OCI-LY7 (cell line): ENCODE measurements around the gene PLD1. TPM values are rescaled to one million over a fixed set of nuclear protein-coding genes. Genes with fewer than 3 reads are reported as not detected.

Experiments used
- BruUV-seq: library from RNA; stranded (reverse); fragments of 400-500 nt; replicated peaks from 2 replicates; lab custom pipeline; 2021; lab: Mats Ljungman, UMichigan
- CTCF ChIA-PET: fragments of 300-600 bp; sonication (Branson Sonifier 250); formaldehyde crosslinking; loops from one replicate; lab custom pipeline; 2022; ENCODE audit warnings: antibody characterized with exemption; ENCODE audit not compliant: unreplicated experiment; lab: Charles Lee
- POLR2A ChIA-PET: fragments of 300-600 bp; sonication (Branson Sonifier 250); formaldehyde crosslinking; loops from one replicate; lab custom pipeline; 2022; ENCODE audit warnings: antibody characterized with exemption; lab: Charles Lee
- DNase-seq: peaks from one replicate; pipeline ENCODE4 v3.0.0-alpha.2; 2015; ENCODE audit warnings: low spot score
- H2AFZ ChIP-seq: fragments of 200-600 bp; sonication (generic), shearing (Covaris generic); 2 replicates; pipeline ENCODE4 v1.6.1; 2014; ENCODE audit warnings: mild to moderate bottlenecking, antibody characterized with exemption, low read length, moderate library complexity
- H3K27ac ChIP-seq: fragments of 200-600 bp; sonication (generic); 2 replicates; pipeline ENCODE4 v1.5.1; 2014; ENCODE audit warnings: mixed run types, low read depth, mild to moderate bottlenecking, moderate library complexity, low read length, inconsistent platforms; ENCODE audit not compliant: poor library complexity, severe bottlenecking
- H3K36me3 ChIP-seq: fragments of 200-600 bp; sonication (generic); 2 replicates; pipeline ENCODE4 v1.6.1; 2014; ENCODE audit warnings: mild to moderate bottlenecking, antibody characterized with exemption, low read length, moderate library complexity, mixed read lengths; ENCODE audit not compliant: insufficient read depth
- H3K4me1 ChIP-seq: fragments of 200-600 bp; sonication (generic); 2 replicates; pipeline ENCODE4 v1.5.1; 2014; ENCODE audit warnings: mild to moderate bottlenecking, low read length; ENCODE audit not compliant: insufficient read depth, poor library complexity, severe bottlenecking
- H3K4me2 ChIP-seq: fragments of 200-600 bp; sonication (generic); 2 replicates; pipeline ENCODE4 v1.6.1; 2014; ENCODE audit warnings: mild to moderate bottlenecking, low read length
- H3K4me3 ChIP-seq: fragments of 200-600 bp; sonication (generic); 2 replicates; pipeline ENCODE4 v1.5.1; 2014; ENCODE audit warnings: mild to moderate bottlenecking, low read depth, low read length; ENCODE audit not compliant: poor library complexity, severe bottlenecking
- H3K79me2 ChIP-seq: fragments of 200-600 bp; sonication (generic); 2 replicates; pipeline ENCODE4 v1.6.1; 2016; ENCODE audit warnings: low read depth, mild to moderate bottlenecking, low read length, moderate library complexity, mixed read lengths; ENCODE audit not compliant: insufficient read depth
- H3K9me2 ChIP-seq: fragments of 200-600 bp; sonication (generic); 2 replicates; pipeline ENCODE4 v1.6.1; 2016; ENCODE audit warnings: mild to moderate bottlenecking, low read length, mixed read lengths; ENCODE audit not compliant: insufficient read depth
- H3K9me3 ChIP-seq: fragments of 200-600 bp; sonication (generic); 2 replicates; pipeline ENCODE4 v1.6.1; 2014; ENCODE audit warnings: mild to moderate bottlenecking, mixed run types, low read length, mixed read lengths
- H4K20me1 ChIP-seq: fragments of 200-600 bp; sonication (generic); 2 replicates; pipeline ENCODE4 v1.6.1; 2014; ENCODE audit warnings: mild to moderate bottlenecking, antibody characterized with exemption, low read length, moderate library complexity, mixed read lengths; ENCODE audit not compliant: insufficient read depth
- EZH2phosphoT487 ChIP-seq: fragments of 200-600 bp; sonication (generic); IDR thresholded peaks from 2 replicates; pipeline ENCODE4 v1.6.1; 2018; ENCODE audit warnings: low read depth, borderline replicate concordance, mild to moderate bottlenecking, mixed run types, antibody characterized with exemption, low read length, moderate library complexity, mixed read lengths
- intact Hi-C: fragments of 100-400 bp; cut with micrococcal nuclease; formaldehyde crosslinking; loops from one replicate; pipeline ENCODE4 v1.10.0; 2022; ENCODE audit not compliant: unreplicated experiment
- total RNA-seq, 2 experiments: library from RNA; depleted of rRNA in 1 of 2; stranded (reverse); fragments of >200 nt in 1 of 2; shearing (Covaris generic) in 1 of 2; gene quantifications; 2 replicates each; pipeline ENCODE4 v1.2.3, GENCODE V29; 2014 to 2022
- TF ChIP-seq, protein P1 (sequence below): fragments of 200-600 bp; sonication (generic); conservative IDR thresholded peaks from 2 replicates; pipeline ENCODE4 v1.5.1; 2014; ENCODE audit warnings: mild to moderate bottlenecking, antibody characterized with exemption, low read length, moderate library complexity, mixed read lengths

The PLD1 gene
- total RNA-seq, 2 experiments from 2014 or later, result not detected

DNA sequence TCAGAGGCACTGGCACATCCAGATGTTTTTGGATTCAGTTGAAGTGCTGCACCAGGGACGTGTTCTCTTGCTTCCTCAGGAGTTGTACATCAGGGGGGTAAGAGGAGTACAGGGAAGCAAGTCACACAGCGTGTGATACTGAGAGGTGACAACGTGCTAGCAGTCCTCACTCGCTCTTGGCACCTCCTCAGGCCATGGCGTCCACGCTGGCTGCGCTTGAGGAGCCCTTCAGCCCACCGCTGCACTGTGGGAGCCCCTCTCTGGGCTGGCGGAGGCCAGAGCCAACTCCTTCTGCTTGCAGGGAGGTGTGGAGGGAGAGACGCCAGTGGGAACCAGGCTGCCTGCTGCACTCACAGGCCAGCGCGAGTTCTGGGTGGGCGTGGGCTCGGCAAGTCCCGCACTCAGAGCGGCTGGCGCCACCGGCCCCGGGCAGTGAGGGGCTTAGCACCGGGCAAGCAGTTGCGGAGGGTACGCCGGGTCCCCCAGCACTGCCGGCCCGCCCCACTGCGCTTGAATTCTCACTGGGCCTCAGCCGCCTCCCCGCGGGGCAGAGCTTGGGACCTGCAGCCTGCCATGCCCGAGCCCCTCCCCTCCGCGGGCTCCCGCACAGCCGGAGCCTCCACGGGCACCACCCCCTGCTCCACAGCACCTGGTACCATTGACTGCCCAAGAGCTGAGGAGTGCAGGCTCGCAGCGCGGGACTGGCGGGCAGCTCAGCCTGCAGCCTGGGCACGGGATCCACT is 64.5 kb downstream of the PLD1 start:
- no peaks in the 10 kb centered on the region for H3K79me2 ChIP-seq
- TF ChIP-seq EZH2phosphoT487, result no peak
- TF ChIP-seq, protein P1, sequence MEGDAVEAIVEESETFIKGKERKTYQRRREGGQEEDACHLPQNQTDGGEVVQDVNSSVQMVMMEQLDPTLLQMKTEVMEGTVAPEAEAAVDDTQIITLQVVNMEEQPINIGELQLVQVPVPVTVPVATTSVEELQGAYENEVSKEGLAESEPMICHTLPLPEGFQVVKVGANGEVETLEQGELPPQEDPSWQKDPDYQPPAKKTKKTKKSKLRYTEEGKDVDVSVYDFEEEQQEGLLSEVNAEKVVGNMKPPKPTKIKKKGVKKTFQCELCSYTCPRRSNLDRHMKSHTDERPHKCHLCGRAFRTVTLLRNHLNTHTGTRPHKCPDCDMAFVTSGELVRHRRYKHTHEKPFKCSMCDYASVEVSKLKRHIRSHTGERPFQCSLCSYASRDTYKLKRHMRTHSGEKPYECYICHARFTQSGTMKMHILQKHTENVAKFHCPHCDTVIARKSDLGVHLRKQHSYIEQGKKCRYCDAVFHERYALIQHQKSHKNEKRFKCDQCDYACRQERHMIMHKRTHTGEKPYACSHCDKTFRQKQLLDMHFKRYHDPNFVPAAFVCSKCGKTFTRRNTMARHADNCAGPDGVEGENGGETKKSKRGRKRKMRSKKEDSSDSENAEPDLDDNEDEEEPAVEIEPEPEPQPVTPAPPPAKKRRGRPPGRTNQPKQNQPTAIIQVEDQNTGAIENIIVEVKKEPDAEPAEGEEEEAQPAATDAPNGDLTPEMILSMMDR, result no peak
- no peaks in the 10 kb centered on the region for H3K36me3 ChIP-seq
- H2AFZ ChIP-seq, result no peak overlapping the region
- H3K4me3 ChIP-seq, result no peak overlapping the region
- intact Hi-C loops, result no loop called here
- no peaks in the 10 kb centered on the region for H3K9me3 ChIP-seq
- no TSS peak for BruUV-seq
- no peaks in the 10 kb centered on the region for H3K4me1 ChIP-seq
- no peaks in the 10 kb centered on the region for H4K20me1 ChIP-seq
- H3K4me2 ChIP-seq, result no peak overlapping the region
- DNase-seq, result no peak
- ChIA-PET POLR2A (interaction anchor here (0.7 to 1.2 kb wide), 2 partner anchors 11 to 12 kb away, joined by 3 read pairs; no protein-coding TSS in a partner anchor), CTCF (no interaction called here)
- no peak overlapping the region for H3K27ac ChIP-seq
- H3K9me2 ChIP-seq, result no peaks in the 10 kb centered on the region

- POLR2A ChIA-PET, result interaction anchor here (0.5 kb wide), 1 partner anchor 11 kb away, joined by 3 read pairs; no protein-coding TSS in a partner anchor
- Histone ChIP-seq H3K4me2 (no peak overlapping the region), H4K20me1 (no peaks in the 10 kb centered on the region), H3K4me3 (no peak overlapping the region), H3K36me3 (no peaks in the 10 kb centered on the region), H3K27ac (no peak overlapping the region), H3K79me2 (no peaks in the 10 kb centered on the region), H2AFZ (no peak overlapping the region), H3K9me3 (no peaks in the 10 kb centered on the region), H3K9me2 (no peaks in the 10 kb centered on the region), H3K4me1 (no peaks in the 10 kb centered on the region)
- CTCF ChIA-PET, result no interaction called here
- intact Hi-C loops, result no loop called here
- no peak for DNase-seq
- BruUV-seq, result no TSS peak
- no peak for TF ChIP-seq EZH2phosphoT487
- TF ChIP-seq, protein P1, result no peak
These were observed 66.0 kb downstream of the PLD1 start for GRCh38 chr3:171744158-171744741.
